ENCODE results near the gene SMTNL2.

The SMTNL2 gene

GRCh38 chr17:4557626-4558346 is 26.5 kb upstream of the SMTNL2 start:
- peaks cover 6% of the 10 kb centered on the region for H3K36me3 ChIP-seq (replicated peaks)
- DNase-seq, result no peak
- no peak overlapping the region for H3K4me3 ChIP-seq (ENCODE audit: low read depth, low read length)
- TF ChIP-seq, protein P1, sequence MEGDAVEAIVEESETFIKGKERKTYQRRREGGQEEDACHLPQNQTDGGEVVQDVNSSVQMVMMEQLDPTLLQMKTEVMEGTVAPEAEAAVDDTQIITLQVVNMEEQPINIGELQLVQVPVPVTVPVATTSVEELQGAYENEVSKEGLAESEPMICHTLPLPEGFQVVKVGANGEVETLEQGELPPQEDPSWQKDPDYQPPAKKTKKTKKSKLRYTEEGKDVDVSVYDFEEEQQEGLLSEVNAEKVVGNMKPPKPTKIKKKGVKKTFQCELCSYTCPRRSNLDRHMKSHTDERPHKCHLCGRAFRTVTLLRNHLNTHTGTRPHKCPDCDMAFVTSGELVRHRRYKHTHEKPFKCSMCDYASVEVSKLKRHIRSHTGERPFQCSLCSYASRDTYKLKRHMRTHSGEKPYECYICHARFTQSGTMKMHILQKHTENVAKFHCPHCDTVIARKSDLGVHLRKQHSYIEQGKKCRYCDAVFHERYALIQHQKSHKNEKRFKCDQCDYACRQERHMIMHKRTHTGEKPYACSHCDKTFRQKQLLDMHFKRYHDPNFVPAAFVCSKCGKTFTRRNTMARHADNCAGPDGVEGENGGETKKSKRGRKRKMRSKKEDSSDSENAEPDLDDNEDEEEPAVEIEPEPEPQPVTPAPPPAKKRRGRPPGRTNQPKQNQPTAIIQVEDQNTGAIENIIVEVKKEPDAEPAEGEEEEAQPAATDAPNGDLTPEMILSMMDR (IDR thresholded peaks at IDR 0.05; ENCODE audit: low read depth, low read length, missing control alignments), result no peak
- in situ Hi-C loops (cut with HindIII; ENCODE audit: low pct_ligation_motif_present, low sequenced_read_pairs), result no loop called here
- H3K27ac ChIP-seq, result no peak overlapping the region
- no peaks in the 10 kb centered on the region for H3K27me3 ChIP-seq (replicated peaks)

DNA sequence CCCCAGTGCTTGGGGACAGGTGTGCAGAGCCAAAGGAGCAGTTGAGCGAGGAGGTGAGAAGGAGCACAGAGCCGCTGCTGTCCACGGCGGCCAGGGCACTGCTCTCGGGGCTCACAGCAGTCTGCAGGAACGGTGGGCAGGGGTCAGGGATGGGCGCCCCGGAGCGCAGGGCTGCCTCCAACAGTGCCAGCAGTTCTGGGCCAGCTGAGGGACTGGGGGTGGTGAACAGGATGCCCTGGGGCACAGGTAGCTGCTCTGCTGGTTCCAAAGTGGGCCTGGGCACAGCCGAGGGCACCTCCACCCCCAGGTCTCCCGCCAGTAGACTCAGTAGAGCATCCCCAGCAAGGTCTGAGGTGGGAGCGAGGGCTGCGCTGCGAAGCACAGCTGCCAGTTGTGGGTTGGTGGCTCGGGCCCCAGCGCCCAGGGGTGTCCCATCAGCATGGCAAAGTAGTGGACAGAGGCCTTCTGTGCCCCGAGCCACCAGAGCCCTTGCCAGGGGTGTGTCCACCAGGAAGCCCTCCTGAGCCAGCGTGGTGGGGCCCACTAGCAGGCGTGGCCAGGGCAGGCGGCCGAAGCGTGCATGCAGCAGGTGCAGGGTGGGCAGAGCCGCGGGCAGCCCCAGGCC is 25.9 kb upstream of the SMTNL2 start:
- in situ Hi-C loops (cut with HindIII; ENCODE audit: low pct_ligation_motif_present, low sequenced_read_pairs), result no loop called here
- Histone ChIP-seq H3K27ac (no peak overlapping the region), H3K27me3 (replicated peaks) (no peaks in the 10 kb centered on the region), H3K4me3 (ENCODE audit: low read depth, low read length) (no peak overlapping the region), H3K36me3 (replicated peaks) (no peaks in the 10 kb centered on the region)
- TF ChIP-seq, protein P1 (IDR thresholded peaks at IDR 0.05; ENCODE audit: low read depth, low read length, missing control alignments), result no peak
- DNase-seq, result no peak

- TF ChIP-seq, protein P1 (IDR thresholded peaks at IDR 0.05; ENCODE audit: low read depth, low read length, missing control alignments), result no peak
- DNase-seq, result no peak
- Histone ChIP-seq H3K27ac (no peak overlapping the region), H3K36me3 (replicated peaks) (no peaks in the 10 kb centered on the region), H3K4me3 (ENCODE audit: low read depth, low read length) (no peak overlapping the region), H3K27me3 (replicated peaks) (no peaks in the 10 kb centered on the region)
- in situ Hi-C loops (cut with HindIII; ENCODE audit: low pct_ligation_motif_present, low sequenced_read_pairs), result no loop called here
Observed at GRCh38 chr17:4559139-4559791, 25.1 kb upstream of the SMTNL2 start.

DNA sequence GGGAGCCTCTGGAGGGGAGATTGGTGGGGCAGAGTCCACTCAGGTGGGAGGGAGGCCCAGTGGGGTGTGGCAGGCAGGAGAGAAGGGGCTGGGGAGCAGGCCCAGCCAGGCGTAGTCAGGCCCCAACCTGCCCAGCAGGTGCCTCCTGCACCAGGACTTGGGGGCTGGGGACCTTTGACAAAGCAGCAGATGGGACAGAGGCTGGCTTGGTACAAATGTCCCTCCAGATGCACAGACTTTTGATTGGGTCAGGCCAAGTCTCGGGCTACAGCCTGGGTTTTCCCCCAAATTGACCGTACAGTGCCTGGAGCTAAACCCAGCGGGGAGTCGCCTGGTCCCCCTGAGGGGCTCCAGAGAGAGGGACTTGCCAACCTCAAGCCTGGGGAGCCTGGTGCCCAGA is 24.4 kb upstream of the SMTNL2 start:
- Histone ChIP-seq H3K4me3 (ENCODE audit: low read depth, low read length) (no peak overlapping the region), H3K27me3 (replicated peaks) (no peaks in the 10 kb centered on the region), H3K27ac (no peak overlapping the region), H3K36me3 (replicated peaks) (no peaks in the 10 kb centered on the region)
- DNase-seq, result no peak
- in situ Hi-C loops (cut with HindIII; ENCODE audit: low pct_ligation_motif_present, low sequenced_read_pairs), result no loop called here
- TF ChIP-seq, protein P1 (IDR thresholded peaks at IDR 0.05; ENCODE audit: low read depth, low read length, missing control alignments), result no peak

- no peaks in the 10 kb centered on the region for H3K27me3 ChIP-seq (replicated peaks)
- no peak within 1 kb of the TSS for H3K27ac ChIP-seq
- in situ Hi-C loops (cut with HindIII; ENCODE audit: low pct_ligation_motif_present, low sequenced_read_pairs), result no loop called here
- TF ChIP-seq, protein P1 (IDR thresholded peaks at IDR 0.05; ENCODE audit: low read depth, low read length, missing control alignments), result no peak
- DNase-seq, result no peak
- H3K36me3 ChIP-seq (replicated peaks), result no peaks in the 10 kb centered on the region
- no peak within 1 kb of the TSS for H3K4me3 ChIP-seq (ENCODE audit: low read depth, low read length)
Observed at GRCh38 chr17:4560421-4560820, 23.9 kb upstream of the SMTNL2 start, which contains the start of gene GGT6. Gene GGT6 (minus strand): TSS chr17:4560577. CDS start chr17:4560521, 56 bp downstream.
